ENCODE results near the gene BMP8B. TPM values are rescaled to one million over a fixed set of nuclear protein-coding genes. Genes with fewer than 3 reads are reported as not detected.

BMP8B gene
- polyA plus RNA-seq, 3 donors: 0.14 to 1.3 (median 0.24) TPM

DNA sequence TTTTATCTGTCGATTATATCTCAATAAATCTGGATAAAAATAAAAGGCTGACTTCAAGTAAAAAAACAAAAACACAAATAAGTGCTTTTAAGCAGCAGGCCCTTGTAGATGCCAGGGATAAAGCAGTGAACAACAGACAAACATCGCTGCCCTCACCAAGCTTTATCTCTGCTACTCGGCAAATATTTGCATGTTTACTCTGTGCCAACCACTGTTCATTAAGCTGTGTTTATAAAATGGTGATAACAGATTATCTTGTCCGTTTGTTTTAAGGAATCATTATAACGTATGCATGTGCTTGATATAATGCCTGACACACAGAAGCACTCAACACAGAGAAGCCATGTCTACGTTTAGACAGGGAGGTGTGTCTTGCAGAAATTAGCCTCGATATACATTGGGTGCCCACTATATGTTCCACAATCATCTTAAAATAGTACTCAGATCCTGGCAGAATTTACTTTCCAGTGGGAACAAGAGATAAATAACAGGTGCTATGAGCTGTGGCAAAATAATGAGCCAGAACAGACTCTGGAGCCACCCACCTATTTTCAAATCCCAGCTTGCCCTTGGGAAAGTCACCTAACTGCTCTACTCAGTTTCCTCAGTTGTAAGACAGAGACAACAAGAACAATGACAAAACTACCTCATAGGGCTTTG lies 47.4 kb upstream of the BMP8B start:
- Histone ChIP-seq H3K27me3 (ENCODE audit: control insufficient read depth in 2 of 2, insufficient read depth in 2 of 2, low read length in 2 of 2) (no peaks in the 10 kb centered on the region), H3K4me1 (ENCODE audit: control insufficient read depth in 1 of 2, insufficient read depth in 2 of 2, low read length in 2 of 2) (peaks cover 30 to 33% of the 10 kb centered on the region in 2 donors), H3K9me3 (replicated peaks in 1 of 2; ENCODE audit: control insufficient read depth in 1 of 2, insufficient read depth in 1 of 2, low read length in 2 of 2) (no peaks in the 10 kb centered on the region), H3K36me3 (replicated peaks in 1 of 2; ENCODE audit: control insufficient read depth in 1 of 2, insufficient read depth in 2 of 2, low read length in 2 of 2) (peaks cover 24 to 44% of the 10 kb centered on the region in 2 donors), H3K27ac (ENCODE audit: low read depth in 1 of 2, low read length in 2 of 2) (no peak overlapping the region), H3K4me2 (replicated peaks; ENCODE audit: extremely low read depth, low read length, poor library complexity, severe bottlenecking) (no peak overlapping the region), H2AFZ (ENCODE audit: insufficient read depth, low read depth, low read length, poor library complexity, severe bottlenecking) (no peak overlapping the region), H4K20me1 (ENCODE audit: insufficient read depth, low read length) (no peaks in the 10 kb centered on the region), H3K4me3 (replicated peaks in 1 of 3; ENCODE audit: low read depth in 2 of 3, low read length in 3 of 3) (no peak overlapping the region), H3K79me2 (ENCODE audit: insufficient read depth, low read length) (no peaks in the 10 kb centered on the region), H3K9ac (ENCODE audit: insufficient read depth, low read length, poor library complexity, severe bottlenecking) (no peak overlapping the region)
- TF ChIP-seq, protein P1, sequence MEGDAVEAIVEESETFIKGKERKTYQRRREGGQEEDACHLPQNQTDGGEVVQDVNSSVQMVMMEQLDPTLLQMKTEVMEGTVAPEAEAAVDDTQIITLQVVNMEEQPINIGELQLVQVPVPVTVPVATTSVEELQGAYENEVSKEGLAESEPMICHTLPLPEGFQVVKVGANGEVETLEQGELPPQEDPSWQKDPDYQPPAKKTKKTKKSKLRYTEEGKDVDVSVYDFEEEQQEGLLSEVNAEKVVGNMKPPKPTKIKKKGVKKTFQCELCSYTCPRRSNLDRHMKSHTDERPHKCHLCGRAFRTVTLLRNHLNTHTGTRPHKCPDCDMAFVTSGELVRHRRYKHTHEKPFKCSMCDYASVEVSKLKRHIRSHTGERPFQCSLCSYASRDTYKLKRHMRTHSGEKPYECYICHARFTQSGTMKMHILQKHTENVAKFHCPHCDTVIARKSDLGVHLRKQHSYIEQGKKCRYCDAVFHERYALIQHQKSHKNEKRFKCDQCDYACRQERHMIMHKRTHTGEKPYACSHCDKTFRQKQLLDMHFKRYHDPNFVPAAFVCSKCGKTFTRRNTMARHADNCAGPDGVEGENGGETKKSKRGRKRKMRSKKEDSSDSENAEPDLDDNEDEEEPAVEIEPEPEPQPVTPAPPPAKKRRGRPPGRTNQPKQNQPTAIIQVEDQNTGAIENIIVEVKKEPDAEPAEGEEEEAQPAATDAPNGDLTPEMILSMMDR (IDR thresholded peaks at IDR 0.05): no peak
- no peak overlapping the region for H3K27ac Mint-ChIP-seq
- H3K27me3 Mint-ChIP-seq (ENCODE audit: low read depth in 3 of 3): no peaks in the 10 kb centered on the region
- peaks cover 0 to 2% (median 0%) of the 10 kb centered on the region in 7 donors for H3K9me3 Mint-ChIP-seq
- peaks cover 30% of the 10 kb centered on the region for H3K4me1 Mint-ChIP-seq
- 100% methylated on average over 1 of the region's 7 CpGs for WGBS (ENCODE audit: insufficient coverage)
- H3K4me3 Mint-ChIP-seq: no peak overlapping the region
- no peak for DNase-seq
- H3K36me3 Mint-ChIP-seq: peaks cover 39 to 44% of the 10 kb centered on the region in 2 donors
- intact Hi-C loops (cut with micrococcal nuclease): no loop called here

DNA sequence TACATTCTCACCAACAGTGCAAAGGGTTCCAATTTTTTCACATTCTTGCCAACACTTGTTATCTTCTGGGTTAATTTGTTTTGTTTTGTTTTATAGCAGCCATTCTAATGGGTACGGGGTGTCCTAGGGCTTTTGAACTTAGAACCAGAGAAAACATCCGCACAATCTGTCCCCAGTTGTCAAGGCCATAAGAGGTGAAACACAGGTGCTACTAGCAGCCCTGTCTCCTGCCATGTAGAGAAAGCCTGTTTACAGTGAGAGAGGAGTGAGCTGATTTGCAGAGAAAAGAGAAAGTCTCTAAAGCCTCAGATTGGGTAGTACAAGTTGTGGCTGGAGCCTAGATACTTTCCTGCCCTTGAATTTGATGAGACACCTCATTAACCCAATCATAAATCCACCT lies 46.4 kb upstream of the BMP8B start:
- DNase-seq: no peak
- no peak overlapping the region for H2AFZ ChIP-seq (ENCODE audit: insufficient read depth, low read depth, low read length, poor library complexity, severe bottlenecking)
- H3K79me2 ChIP-seq (ENCODE audit: insufficient read depth, low read length): no peaks in the 10 kb centered on the region
- H3K9ac ChIP-seq (ENCODE audit: insufficient read depth, low read length, poor library complexity, severe bottlenecking): no peak overlapping the region
- H3K36me3 Mint-ChIP-seq: peaks cover 33 to 36% of the 10 kb centered on the region in 2 donors
- TF ChIP-seq, protein P1 (IDR thresholded peaks at IDR 0.05): no peak
- no peak overlapping the region for H3K4me3 Mint-ChIP-seq
- H4K20me1 ChIP-seq (ENCODE audit: insufficient read depth, low read length): no peaks in the 10 kb centered on the region
- H3K27me3 ChIP-seq (ENCODE audit: control insufficient read depth in 2 of 2, insufficient read depth in 2 of 2, low read length in 2 of 2): no peaks in the 10 kb centered on the region
- peaks cover 20 to 34% of the 10 kb centered on the region in 2 donors for H3K36me3 ChIP-seq (replicated peaks in 1 of 2; ENCODE audit: control insufficient read depth in 1 of 2, insufficient read depth in 2 of 2, low read length in 2 of 2)
- H3K4me2 ChIP-seq (replicated peaks; ENCODE audit: extremely low read depth, low read length, poor library complexity, severe bottlenecking): no peak overlapping the region
- no peak overlapping the region for H3K4me3 ChIP-seq (replicated peaks in 1 of 3; ENCODE audit: low read depth in 2 of 3, low read length in 3 of 3)
- H3K9me3 Mint-ChIP-seq: peaks cover 0 to 2% (median 0%) of the 10 kb centered on the region in 7 donors
- WGBS (ENCODE audit: insufficient coverage): 100% methylated on average over 2 of the region's 2 CpGs
- no peak overlapping the region for H3K27ac ChIP-seq (ENCODE audit: low read depth in 1 of 2, low read length in 2 of 2)
- no peaks in the 10 kb centered on the region for H3K27me3 Mint-ChIP-seq (ENCODE audit: low read depth in 3 of 3)
- peaks cover 32% of the 10 kb centered on the region for H3K4me1 Mint-ChIP-seq
- intact Hi-C loops (cut with micrococcal nuclease): no loop called here
- H3K9me3 ChIP-seq (replicated peaks in 1 of 2; ENCODE audit: control insufficient read depth in 1 of 2, insufficient read depth in 1 of 2, low read length in 2 of 2): no peaks in the 10 kb centered on the region
- peaks cover 30 to 33% of the 10 kb centered on the region in 2 donors for H3K4me1 ChIP-seq (ENCODE audit: control insufficient read depth in 1 of 2, insufficient read depth in 2 of 2, low read length in 2 of 2)
- peak overlapping the region in 3 of 7 donors; percentile 48 to 85 (median 69) for H3K27ac Mint-ChIP-seq

All from CD14-positive monocyte (primary cell).